Kidney tubule cell (primary cell): ENCODE data around the gene GPANK1.

ENCODE experiments used
- DNase-seq: peaks from one replicate; pipeline ENCODE4 v3.0.0-alpha.2; 2018; ENCODE audit warnings: low spot score

Gene GPANK1

DNA sequence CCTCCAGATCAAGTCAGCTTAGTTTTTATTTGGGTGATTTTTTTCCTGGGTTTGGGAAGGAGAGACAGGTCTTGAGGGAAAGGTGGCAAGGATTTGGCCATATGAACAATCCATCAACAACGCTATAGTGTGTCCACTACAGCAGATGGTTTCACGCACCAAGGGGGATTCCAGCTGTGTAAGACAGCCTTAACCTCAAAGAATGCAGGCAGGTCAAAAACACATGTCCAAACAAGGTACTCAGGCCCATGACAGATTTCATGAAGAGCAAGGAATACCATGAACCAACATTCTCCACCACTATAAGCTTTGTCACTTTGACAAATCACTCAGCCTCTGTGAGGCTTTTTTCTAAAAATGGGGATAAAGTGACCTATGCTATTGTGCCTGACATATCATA is 47.8 kb downstream of the GPANK1 start:
- no peak for DNase-seq

DNA sequence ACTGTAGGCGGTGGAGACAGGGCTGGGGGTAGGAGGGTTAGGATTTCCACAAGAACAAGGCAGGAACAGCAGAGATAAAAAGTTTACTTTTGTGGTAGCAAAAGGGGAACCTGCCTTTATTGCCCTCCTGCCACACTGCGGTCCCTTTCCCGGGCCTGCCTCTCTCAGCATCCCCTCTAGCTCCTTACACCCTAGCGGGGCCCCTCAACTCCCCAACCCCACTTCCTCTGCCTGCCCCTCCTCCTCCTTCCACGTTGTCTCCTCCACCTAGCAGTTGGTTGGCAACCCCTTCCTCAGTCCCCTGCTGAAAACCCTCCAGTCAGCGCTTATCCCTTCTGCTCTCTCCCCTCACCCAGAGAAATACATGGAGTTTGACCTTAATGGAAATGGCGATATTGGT is 49.0 kb downstream of the GPANK1 start:
- DNase-seq: no peak

DNA sequence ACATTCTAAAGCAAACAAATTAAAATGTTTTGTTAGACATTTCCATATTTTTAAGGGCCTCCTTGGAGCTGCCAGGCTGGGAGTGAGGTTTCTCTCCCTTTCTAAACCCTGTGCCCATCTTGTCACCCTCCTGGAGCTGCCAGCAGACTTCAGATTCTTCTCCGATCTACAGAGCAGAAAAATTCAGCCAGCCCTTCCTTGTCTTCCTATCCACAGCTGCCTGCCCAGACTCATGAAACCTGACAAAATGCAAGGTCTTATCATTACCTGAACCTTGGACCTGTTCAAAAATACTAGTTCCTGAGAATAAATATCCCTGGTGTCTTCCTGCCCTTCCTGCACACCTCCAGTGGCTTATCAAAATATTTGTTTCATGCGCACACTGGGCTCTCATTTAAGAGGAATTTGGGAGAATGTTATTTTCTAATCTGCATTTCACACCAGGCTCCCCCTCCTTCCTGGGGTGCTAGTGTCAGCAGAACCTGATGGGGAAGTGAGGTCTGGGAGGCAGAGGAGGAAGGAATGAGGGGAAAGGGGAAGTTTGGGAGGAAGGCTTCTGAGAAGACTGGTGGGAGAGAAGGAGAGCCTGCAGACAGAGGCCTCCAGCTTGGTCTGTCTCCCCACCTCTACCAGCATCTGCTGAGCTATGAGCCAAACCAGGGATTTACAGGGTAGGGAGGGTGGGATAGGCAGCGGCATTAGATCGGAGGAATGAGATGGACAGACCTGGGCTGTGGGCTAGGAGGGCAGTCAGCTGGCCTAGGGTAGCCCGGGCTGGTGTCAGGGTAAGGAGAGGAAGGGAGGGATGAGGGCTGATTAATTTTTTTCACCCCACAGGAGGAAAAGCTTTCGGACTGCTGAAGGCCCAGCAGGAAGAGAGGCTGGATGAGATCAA is 49.9 kb downstream of the GPANK1 start, which contains the start of gene AIF1:
Gene AIF1, plus strand, starts transcription at position 551 of the 895 bp plus-strand sequence. Its CDS starts 96 bp downstream, at position 647.
- no peak for DNase-seq

DNA sequence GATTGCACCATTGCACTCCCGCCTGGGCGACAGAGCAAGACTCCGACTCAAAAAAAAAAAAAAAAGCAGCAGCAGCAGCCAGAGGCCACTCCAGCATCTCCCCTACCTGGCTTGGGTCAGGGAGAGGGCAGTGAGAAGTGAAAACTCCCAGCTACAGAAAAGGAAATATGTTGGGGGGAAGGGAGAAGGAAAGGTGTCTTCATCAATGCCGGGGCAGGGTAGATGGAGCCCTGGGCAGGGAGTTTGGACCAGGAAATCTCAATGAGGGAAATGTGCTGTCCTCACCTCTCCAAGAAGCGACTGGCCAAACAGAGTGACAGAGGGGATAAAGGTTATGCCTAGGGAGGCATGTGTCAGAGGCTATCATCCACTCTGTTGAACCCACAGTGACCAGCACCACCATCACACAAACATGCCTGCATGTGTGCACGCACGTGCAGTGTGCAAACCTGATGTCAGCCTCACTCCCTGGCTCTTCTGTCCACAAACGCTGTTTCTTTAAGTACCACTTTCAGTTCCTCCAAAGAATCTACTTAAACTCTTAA is 50.6 kb downstream of the GPANK1 start:
- no peak for DNase-seq
